OCI-LY7 (cell line): ENCODE data around the gene FBXW11. TPM values are rescaled to one million over a fixed set of nuclear protein-coding genes. Genes with fewer than 3 reads are reported as not detected.
"Not testable (repeated sequence)": the region's sequence is repeated elsewhere in the genome, so short reads cannot be mapped to it uniquely, and the experiment has no call there.

Source experiments
- BruUV-seq: library from RNA; stranded (reverse); fragments of 400-500 nt; replicated peaks from 2 replicates; lab custom pipeline; 2021; lab: Mats Ljungman, UMichigan
- CTCF ChIA-PET: fragments of 300-600 bp; sonication (Branson Sonifier 250); formaldehyde crosslinking; loops from one replicate; lab custom pipeline; 2022; ENCODE audit warnings: antibody characterized with exemption; ENCODE audit not compliant: unreplicated experiment; lab: Charles Lee
- POLR2A ChIA-PET: fragments of 300-600 bp; sonication (Branson Sonifier 250); formaldehyde crosslinking; loops from one replicate; lab custom pipeline; 2022; ENCODE audit warnings: antibody characterized with exemption; lab: Charles Lee
- DNase-seq: peaks from one replicate; pipeline ENCODE4 v3.0.0-alpha.2; 2015; ENCODE audit warnings: low spot score
- H2AFZ ChIP-seq: fragments of 200-600 bp; sonication (generic), shearing (Covaris generic); 2 replicates; pipeline ENCODE4 v1.6.1; 2014; ENCODE audit warnings: mild to moderate bottlenecking, antibody characterized with exemption, low read length, moderate library complexity
- H3K27ac ChIP-seq: fragments of 200-600 bp; sonication (generic); 2 replicates; pipeline ENCODE4 v1.5.1; 2014; ENCODE audit warnings: mixed run types, low read depth, mild to moderate bottlenecking, moderate library complexity, low read length, inconsistent platforms; ENCODE audit not compliant: poor library complexity, severe bottlenecking
- H3K36me3 ChIP-seq: fragments of 200-600 bp; sonication (generic); 2 replicates; pipeline ENCODE4 v1.6.1; 2014; ENCODE audit warnings: mild to moderate bottlenecking, antibody characterized with exemption, low read length, moderate library complexity, mixed read lengths; ENCODE audit not compliant: insufficient read depth
- H3K4me1 ChIP-seq: fragments of 200-600 bp; sonication (generic); 2 replicates; pipeline ENCODE4 v1.5.1; 2014; ENCODE audit warnings: mild to moderate bottlenecking, low read length; ENCODE audit not compliant: insufficient read depth, poor library complexity, severe bottlenecking
- H3K4me2 ChIP-seq: fragments of 200-600 bp; sonication (generic); 2 replicates; pipeline ENCODE4 v1.6.1; 2014; ENCODE audit warnings: mild to moderate bottlenecking, low read length
- H3K4me3 ChIP-seq: fragments of 200-600 bp; sonication (generic); 2 replicates; pipeline ENCODE4 v1.5.1; 2014; ENCODE audit warnings: mild to moderate bottlenecking, low read depth, low read length; ENCODE audit not compliant: poor library complexity, severe bottlenecking
- H3K79me2 ChIP-seq: fragments of 200-600 bp; sonication (generic); 2 replicates; pipeline ENCODE4 v1.6.1; 2016; ENCODE audit warnings: low read depth, mild to moderate bottlenecking, low read length, moderate library complexity, mixed read lengths; ENCODE audit not compliant: insufficient read depth
- H3K9me2 ChIP-seq: fragments of 200-600 bp; sonication (generic); 2 replicates; pipeline ENCODE4 v1.6.1; 2016; ENCODE audit warnings: mild to moderate bottlenecking, low read length, mixed read lengths; ENCODE audit not compliant: insufficient read depth
- H3K9me3 ChIP-seq: fragments of 200-600 bp; sonication (generic); 2 replicates; pipeline ENCODE4 v1.6.1; 2014; ENCODE audit warnings: mild to moderate bottlenecking, mixed run types, low read length, mixed read lengths
- H4K20me1 ChIP-seq: fragments of 200-600 bp; sonication (generic); 2 replicates; pipeline ENCODE4 v1.6.1; 2014; ENCODE audit warnings: mild to moderate bottlenecking, antibody characterized with exemption, low read length, moderate library complexity, mixed read lengths; ENCODE audit not compliant: insufficient read depth
- CTCF ChIP-seq: fragments of 200-600 bp; sonication (generic); conservative IDR thresholded peaks from 2 replicates; pipeline ENCODE4 v1.5.1; 2014; ENCODE audit warnings: mild to moderate bottlenecking, antibody characterized with exemption, low read length, moderate library complexity, mixed read lengths
- EZH2phosphoT487 ChIP-seq: fragments of 200-600 bp; sonication (generic); IDR thresholded peaks from 2 replicates; pipeline ENCODE4 v1.6.1; 2018; ENCODE audit warnings: low read depth, borderline replicate concordance, mild to moderate bottlenecking, mixed run types, antibody characterized with exemption, low read length, moderate library complexity, mixed read lengths
- intact Hi-C: fragments of 100-400 bp; cut with micrococcal nuclease; formaldehyde crosslinking; loops from one replicate; pipeline ENCODE4 v1.10.0; 2022; ENCODE audit not compliant: unreplicated experiment
- total RNA-seq, 2 experiments: library from RNA; depleted of rRNA in 1 of 2; stranded (reverse); fragments of >200 nt in 1 of 2; shearing (Covaris generic) in 1 of 2; gene quantifications; 2 replicates each; pipeline ENCODE4 v1.2.3, GENCODE V29; 2014 to 2022

Gene FBXW11
- total RNA-seq, 2 experiments from 2014 or later = 33.0 to 51.5 TPM

GRCh38 chr5:172020110-172020786 lies 13.8 kb upstream of the FBXW11 start:
- H2AFZ ChIP-seq, H3K27ac ChIP-seq, H3K4me3 ChIP-seq, DNase-seq, H3K9me2 ChIP-seq, H3K36me3 ChIP-seq, H3K4me2 ChIP-seq, H4K20me1 ChIP-seq, intact Hi-C loops, CTCF ChIA-PET, H3K9me3 ChIP-seq, H3K79me2 ChIP-seq, H3K4me1 ChIP-seq, BruUV-seq: not testable (repeated sequence)
- POLR2A ChIA-PET = interaction anchor here (0.6 kb wide), 2 partner anchors 15 to 1462 kb away, joined by 3 to 4 read pairs; no protein-coding TSS in a partner anchor
- TF ChIP-seq CTCF = 0 out of 2 replicates have a peak, but pooled peaks have one; percentile 28

- no peak overlapping the region for H2AFZ ChIP-seq
- CTCF ChIA-PET = no interaction called here
- no peaks in the 10 kb centered on the region for H3K36me3 ChIP-seq
- TF ChIP-seq CTCF = no peak
- no peak for TF ChIP-seq EZH2phosphoT487
- no peak for DNase-seq
- H3K27ac ChIP-seq = no peak overlapping the region
- H3K9me2 ChIP-seq = no peaks in the 10 kb centered on the region
- intact Hi-C loops = no loop called here
- H3K4me3 ChIP-seq = no peak overlapping the region
- H3K4me1 ChIP-seq = no peaks in the 10 kb centered on the region
- H3K79me2 ChIP-seq = no peaks in the 10 kb centered on the region
- BruUV-seq = no TSS peak
- H3K4me2 ChIP-seq = no peak overlapping the region
- no peaks in the 10 kb centered on the region for H4K20me1 ChIP-seq
- POLR2A ChIA-PET = no interaction called here
- no peaks in the 10 kb centered on the region for H3K9me3 ChIP-seq
Observed at GRCh38 chr5:172015346-172015745, 8.9 kb upstream of the FBXW11 start.

GRCh38 chr5:172010278-172010677 lies 3.8 kb upstream of the FBXW11 start:
- intact Hi-C loops = no loop called here
- Histone ChIP-seq H3K4me2 (no peak overlapping the region), H2AFZ (no peak overlapping the region), H3K27ac (no peak overlapping the region), H3K9me3 (no peaks in the 10 kb centered on the region), H3K36me3 (no peaks in the 10 kb centered on the region), H3K79me2 (peaks cover 12% of the 10 kb centered on the region), H3K9me2 (no peaks in the 10 kb centered on the region), H4K20me1 (peaks cover 2% of the 10 kb centered on the region; the same call in 1 of the 2 replicates), H3K4me3 (no peak overlapping the region), H3K4me1 (peaks cover 11% of the 10 kb centered on the region)
- BruUV-seq = no TSS peak
- peak; percentile 24 for DNase-seq
- TF ChIP-seq CTCF = peak; percentile 45
- TF ChIP-seq EZH2phosphoT487 = no peak
- ChIA-PET POLR2A (interaction anchor here (0.7 to 4.4 kb wide), 4 partner anchors 12 to 99 kb away, joined by 3 to 13 read pairs (median 3); no protein-coding TSS in a partner anchor), CTCF (interaction anchor here (0.5 kb wide), 1 partner anchor 49 kb away, joined by 5 read pairs; no protein-coding TSS in a partner anchor)
